ENCODE data around the gene HOMER2. TPM values are rescaled to one million over a fixed set of nuclear protein-coding genes. Genes with fewer than 3 reads are reported as not detected.

HOMER2 gene
- total and polyA plus RNA-seq, 4 donors = 4.3 to 62.0 (median 23.6) TPM

DNA sequence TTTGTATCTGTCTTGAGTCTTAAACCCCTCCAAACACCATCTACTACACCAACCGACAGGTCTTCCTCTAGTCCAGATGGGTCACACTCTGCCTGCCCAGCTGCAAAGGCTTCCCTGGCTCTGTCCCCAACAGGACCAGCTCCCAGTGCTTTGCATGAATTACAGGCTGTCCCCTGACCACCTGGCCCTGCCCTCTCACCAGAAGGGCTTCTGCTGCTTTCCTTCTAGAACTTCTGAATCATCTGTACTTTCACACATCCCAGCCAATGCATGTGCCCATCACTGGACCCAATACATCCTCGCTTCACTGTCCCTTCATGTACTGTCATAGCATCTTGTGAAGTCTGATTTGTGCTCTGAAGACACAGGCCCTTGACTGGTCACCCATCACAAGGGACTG lies 53.6 kb downstream of the HOMER2 start:
- Histone ChIP-seq H3K9ac (ENCODE audit: low read depth in 1 of 2, low read length in 2 of 2) (no peak overlapping the region), H3K9me3 (ENCODE audit: control insufficient read depth in 4 of 4, low read length in 3 of 4) (no peaks in the 10 kb centered on the region), H3K4me1 (ENCODE audit: control insufficient read depth in 4 of 4, insufficient read depth in 4 of 4, low read length in 3 of 4) (peaks cover 3 to 38% (median 22%) of the 10 kb centered on the region in 4 donors), H3K27me3 (ENCODE audit: control insufficient read depth in 4 of 4, insufficient read depth in 4 of 4, low read length in 3 of 4) (no peaks in the 10 kb centered on the region), H3K27ac (ENCODE audit: low read depth in 1 of 2, low read length in 2 of 2) (no peak overlapping the region), H3K36me3 (ENCODE audit: control insufficient read depth in 4 of 4, insufficient read depth in 3 of 4, low read depth in 1 of 4, low read length in 3 of 4) (no peaks in the 10 kb centered on the region), H3K4me3 (ENCODE audit: low read depth in 1 of 3, low read length in 3 of 3) (no peak overlapping the region)
- no peak for DNase-seq (ENCODE audit: low spot score)
- TF ChIP-seq FOXA1 (IDR thresholded peaks at IDR 0.05) = no peak
- TF ChIP-seq, protein P1, sequence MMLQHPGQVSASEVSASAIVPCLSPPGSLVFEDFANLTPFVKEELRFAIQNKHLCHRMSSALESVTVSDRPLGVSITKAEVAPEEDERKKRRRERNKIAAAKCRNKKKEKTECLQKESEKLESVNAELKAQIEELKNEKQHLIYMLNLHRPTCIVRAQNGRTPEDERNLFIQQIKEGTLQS (IDR thresholded peaks at IDR 0.05) = no peak
- TF ChIP-seq RXRA (IDR thresholded peaks at IDR 0.05) = no peak
- no peak for TF ChIP-seq FOXA2 (IDR thresholded peaks at IDR 0.05)
- TF ChIP-seq, protein P2, sequence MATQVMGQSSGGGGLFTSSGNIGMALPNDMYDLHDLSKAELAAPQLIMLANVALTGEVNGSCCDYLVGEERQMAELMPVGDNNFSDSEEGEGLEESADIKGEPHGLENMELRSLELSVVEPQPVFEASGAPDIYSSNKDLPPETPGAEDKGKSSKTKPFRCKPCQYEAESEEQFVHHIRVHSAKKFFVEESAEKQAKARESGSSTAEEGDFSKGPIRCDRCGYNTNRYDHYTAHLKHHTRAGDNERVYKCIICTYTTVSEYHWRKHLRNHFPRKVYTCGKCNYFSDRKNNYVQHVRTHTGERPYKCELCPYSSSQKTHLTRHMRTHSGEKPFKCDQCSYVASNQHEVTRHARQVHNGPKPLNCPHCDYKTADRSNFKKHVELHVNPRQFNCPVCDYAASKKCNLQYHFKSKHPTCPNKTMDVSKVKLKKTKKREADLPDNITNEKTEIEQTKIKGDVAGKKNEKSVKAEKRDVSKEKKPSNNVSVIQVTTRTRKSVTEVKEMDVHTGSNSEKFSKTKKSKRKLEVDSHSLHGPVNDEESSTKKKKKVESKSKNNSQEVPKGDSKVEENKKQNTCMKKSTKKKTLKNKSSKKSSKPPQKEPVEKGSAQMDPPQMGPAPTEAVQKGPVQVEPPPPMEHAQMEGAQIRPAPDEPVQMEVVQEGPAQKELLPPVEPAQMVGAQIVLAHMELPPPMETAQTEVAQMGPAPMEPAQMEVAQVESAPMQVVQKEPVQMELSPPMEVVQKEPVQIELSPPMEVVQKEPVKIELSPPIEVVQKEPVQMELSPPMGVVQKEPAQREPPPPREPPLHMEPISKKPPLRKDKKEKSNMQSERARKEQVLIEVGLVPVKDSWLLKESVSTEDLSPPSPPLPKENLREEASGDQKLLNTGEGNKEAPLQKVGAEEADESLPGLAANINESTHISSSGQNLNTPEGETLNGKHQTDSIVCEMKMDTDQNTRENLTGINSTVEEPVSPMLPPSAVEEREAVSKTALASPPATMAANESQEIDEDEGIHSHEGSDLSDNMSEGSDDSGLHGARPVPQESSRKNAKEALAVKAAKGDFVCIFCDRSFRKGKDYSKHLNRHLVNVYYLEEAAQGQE (IDR thresholded peaks at IDR 0.05) = no peak
- TF ChIP-seq, protein P3, sequence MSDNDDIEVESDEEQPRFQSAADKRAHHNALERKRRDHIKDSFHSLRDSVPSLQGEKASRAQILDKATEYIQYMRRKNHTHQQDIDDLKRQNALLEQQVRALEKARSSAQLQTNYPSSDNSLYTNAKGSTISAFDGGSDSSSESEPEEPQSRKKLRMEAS (IDR thresholded peaks at IDR 0.05) = no peak
- no peak for TF ChIP-seq YY1 (IDR thresholded peaks at IDR 0.05)
- TF ChIP-seq EGR1 (IDR thresholded peaks at IDR 0.05; ENCODE audit: low read depth in 2 of 2) = no peak
- TF ChIP-seq TAF1 (conservative IDR thresholded peaks at IDR 0.05) = no peak
- TF ChIP-seq, protein P4, sequence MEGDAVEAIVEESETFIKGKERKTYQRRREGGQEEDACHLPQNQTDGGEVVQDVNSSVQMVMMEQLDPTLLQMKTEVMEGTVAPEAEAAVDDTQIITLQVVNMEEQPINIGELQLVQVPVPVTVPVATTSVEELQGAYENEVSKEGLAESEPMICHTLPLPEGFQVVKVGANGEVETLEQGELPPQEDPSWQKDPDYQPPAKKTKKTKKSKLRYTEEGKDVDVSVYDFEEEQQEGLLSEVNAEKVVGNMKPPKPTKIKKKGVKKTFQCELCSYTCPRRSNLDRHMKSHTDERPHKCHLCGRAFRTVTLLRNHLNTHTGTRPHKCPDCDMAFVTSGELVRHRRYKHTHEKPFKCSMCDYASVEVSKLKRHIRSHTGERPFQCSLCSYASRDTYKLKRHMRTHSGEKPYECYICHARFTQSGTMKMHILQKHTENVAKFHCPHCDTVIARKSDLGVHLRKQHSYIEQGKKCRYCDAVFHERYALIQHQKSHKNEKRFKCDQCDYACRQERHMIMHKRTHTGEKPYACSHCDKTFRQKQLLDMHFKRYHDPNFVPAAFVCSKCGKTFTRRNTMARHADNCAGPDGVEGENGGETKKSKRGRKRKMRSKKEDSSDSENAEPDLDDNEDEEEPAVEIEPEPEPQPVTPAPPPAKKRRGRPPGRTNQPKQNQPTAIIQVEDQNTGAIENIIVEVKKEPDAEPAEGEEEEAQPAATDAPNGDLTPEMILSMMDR (IDR thresholded peaks at IDR 0.05; ENCODE audit: low read depth, low read length, missing input control) = no peak
- TF ChIP-seq HNF4A (conservative IDR thresholded peaks at IDR 0.05) = no peak
- no peak for TF ChIP-seq HNF4G (IDR thresholded peaks at IDR 0.05)
- TF ChIP-seq RAD21 (IDR thresholded peaks at IDR 0.05) = no peak
- TF ChIP-seq SP1 (IDR thresholded peaks at IDR 0.05) = no peak
- TF ChIP-seq, protein P5, sequence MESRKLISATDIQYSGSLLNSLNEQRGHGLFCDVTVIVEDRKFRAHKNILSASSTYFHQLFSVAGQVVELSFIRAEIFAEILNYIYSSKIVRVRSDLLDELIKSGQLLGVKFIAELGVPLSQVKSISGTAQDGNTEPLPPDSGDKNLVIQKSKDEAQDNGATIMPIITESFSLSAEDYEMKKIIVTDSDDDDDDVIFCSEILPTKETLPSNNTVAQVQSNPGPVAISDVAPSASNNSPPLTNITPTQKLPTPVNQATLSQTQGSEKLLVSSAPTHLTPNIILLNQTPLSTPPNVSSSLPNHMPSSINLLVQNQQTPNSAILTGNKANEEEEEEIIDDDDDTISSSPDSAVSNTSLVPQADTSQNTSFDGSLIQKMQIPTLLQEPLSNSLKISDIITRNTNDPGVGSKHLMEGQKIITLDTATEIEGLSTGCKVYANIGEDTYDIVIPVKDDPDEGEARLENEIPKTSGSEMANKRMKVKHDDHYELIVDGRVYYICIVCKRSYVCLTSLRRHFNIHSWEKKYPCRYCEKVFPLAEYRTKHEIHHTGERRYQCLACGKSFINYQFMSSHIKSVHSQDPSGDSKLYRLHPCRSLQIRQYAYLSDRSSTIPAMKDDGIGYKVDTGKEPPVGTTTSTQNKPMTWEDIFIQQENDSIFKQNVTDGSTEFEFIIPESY (IDR thresholded peaks at IDR 0.05) = no peak
- TF ChIP-seq GABPA (IDR thresholded peaks at IDR 0.05 in 1 of 2, conservative IDR thresholded peaks at IDR 0.05 in 1 of 2) = no peak
- WGBS = 92% methylated on average over 2 of the region's 2 CpGs

DNA sequence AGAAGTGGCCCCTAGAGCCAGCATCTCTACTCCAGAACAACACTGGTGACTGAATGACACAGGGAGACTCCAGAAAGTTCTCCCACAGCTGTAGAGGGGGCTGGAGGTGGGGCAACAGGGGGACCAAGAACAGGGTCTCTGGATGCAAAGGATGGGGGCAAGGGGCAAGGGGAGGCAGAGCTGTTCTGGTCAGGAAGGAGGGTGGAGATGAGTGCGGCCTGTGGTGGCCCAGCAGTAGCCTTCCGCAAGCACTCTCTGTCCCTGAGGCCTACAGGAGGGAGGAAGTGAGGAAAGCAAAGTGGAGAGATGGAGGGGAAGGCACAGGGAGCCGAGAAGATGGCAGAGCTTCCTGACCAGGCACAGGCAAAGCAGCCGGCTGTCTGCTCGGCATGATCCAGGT lies 56.5 kb downstream of the HOMER2 start:
- no peak overlapping the region for H3K27ac ChIP-seq (ENCODE audit: low read depth in 1 of 2, low read length in 2 of 2)
- no peak overlapping the region for H3K9ac ChIP-seq (ENCODE audit: low read depth in 1 of 2, low read length in 2 of 2)
- H3K27me3 ChIP-seq (ENCODE audit: control insufficient read depth in 4 of 4, insufficient read depth in 4 of 4, low read length in 3 of 4) = no peaks in the 10 kb centered on the region
- DNase-seq (ENCODE audit: low spot score) = no peak
- 96% methylated on average over 5 of the region's 5 CpGs for WGBS
- no peak for TF ChIP-seq HNF4A (conservative IDR thresholded peaks at IDR 0.05)
- TF ChIP-seq EGR1 (IDR thresholded peaks at IDR 0.05; ENCODE audit: low read depth in 2 of 2) = no peak
- TF ChIP-seq FOXA2 (IDR thresholded peaks at IDR 0.05) = no peak
- TF ChIP-seq GABPA (IDR thresholded peaks at IDR 0.05 in 1 of 2, conservative IDR thresholded peaks at IDR 0.05 in 1 of 2) = no peak
- H3K4me3 ChIP-seq (ENCODE audit: low read depth in 1 of 3, low read length in 3 of 3) = no peak overlapping the region
- H3K36me3 ChIP-seq (ENCODE audit: control insufficient read depth in 4 of 4, insufficient read depth in 3 of 4, low read depth in 1 of 4, low read length in 3 of 4) = peaks cover 0 to 2% (median 0%) of the 10 kb centered on the region in 4 donors
- peaks cover 3 to 24% (median 13%) of the 10 kb centered on the region in 4 donors for H3K4me1 ChIP-seq (ENCODE audit: control insufficient read depth in 4 of 4, insufficient read depth in 4 of 4, low read length in 3 of 4)
- no peaks in the 10 kb centered on the region for H3K9me3 ChIP-seq (ENCODE audit: control insufficient read depth in 4 of 4, low read length in 3 of 4)
